Measurements from ENCODE around the gene SAMD14.

The SAMD14 gene

GRCh38 chr17:50107790-50108414 is 22.1 kb downstream of the SAMD14 start:
- no peak for TF ChIP-seq CTCF (IDR thresholded peaks at IDR 0.05; ENCODE audit: low read depth, low read length, missing control alignments)
- no peak for DNase-seq (ENCODE audit: low read depth)
- in situ Hi-C loops (cut with HindIII; ENCODE audit: low sequenced_read_pairs), result no loop called here
- H3K4me3 ChIP-seq (ENCODE audit: low read depth, low read length), result no peak overlapping the region

- no peak for DNase-seq (ENCODE audit: low read depth)
- TF ChIP-seq CTCF (IDR thresholded peaks at IDR 0.05; ENCODE audit: low read depth, low read length, missing control alignments), result no peak
- in situ Hi-C loops (cut with HindIII; ENCODE audit: low sequenced_read_pairs), result no loop called here
Measured at GRCh38 chr17:50106393-50107131, 23.4 kb downstream of the SAMD14 start.

GRCh38 chr17:50105811-50106210 is 24.1 kb downstream of the SAMD14 start:
- no peak overlapping the region for H3K4me3 ChIP-seq (ENCODE audit: low read depth, low read length)
- in situ Hi-C loops (cut with HindIII; ENCODE audit: low sequenced_read_pairs), result no loop called here
- no peak for TF ChIP-seq CTCF (IDR thresholded peaks at IDR 0.05; ENCODE audit: low read depth, low read length, missing control alignments)
- DNase-seq (ENCODE audit: low read depth), result no peak

More at GRCh38 chr17:50106393-50107131, 23.4 kb downstream of the SAMD14 start:
- H3K4me3 ChIP-seq (ENCODE audit: low read depth, low read length), result no peak overlapping the region

- in situ Hi-C loops (cut with HindIII; ENCODE audit: low sequenced_read_pairs), result no loop called here
- DNase-seq (ENCODE audit: low read depth), result no peak
- TF ChIP-seq CTCF (IDR thresholded peaks at IDR 0.05; ENCODE audit: low read depth, low read length, missing control alignments), result no peak
- H3K4me3 ChIP-seq (ENCODE audit: low read depth, low read length), result no peak overlapping the region
Measured at GRCh38 chr17:50103941-50104340, 26.0 kb downstream of the SAMD14 start.

GRCh38 chr17:50103252-50103651 is 26.7 kb downstream of the SAMD14 start:
- in situ Hi-C loops (cut with HindIII; ENCODE audit: low sequenced_read_pairs), result no loop called here
- H3K4me3 ChIP-seq (ENCODE audit: low read depth, low read length), result no peak overlapping the region
- TF ChIP-seq CTCF (IDR thresholded peaks at IDR 0.05; ENCODE audit: low read depth, low read length, missing control alignments), result no peak
- DNase-seq (ENCODE audit: low read depth), result no peak

GRCh38 chr17:50102164-50102991 is 27.6 kb downstream of the SAMD14 start:
- in situ Hi-C loops (cut with HindIII; ENCODE audit: low sequenced_read_pairs), result no loop called here
- no peak overlapping the region for H3K4me3 ChIP-seq (ENCODE audit: low read depth, low read length)
- no peak for DNase-seq (ENCODE audit: low read depth)
- no peak for TF ChIP-seq CTCF (IDR thresholded peaks at IDR 0.05; ENCODE audit: low read depth, low read length, missing control alignments)

All from astrocyte of the cerebellum (primary cell).